GM12874 (cell line): ENCODE measurements around the gene KLHDC4.

ENCODE experiments used
- TF ChIP-seq, protein P1 (sequence below): IDR thresholded peaks from 2 replicates; pipeline ENCODE4 v1.5.1; 2011; ENCODE audit warnings: low read depth, mild to moderate bottlenecking, control low read depth, low read length, moderate library complexity; ENCODE audit not compliant: insufficient read depth

KLHDC4 gene

DNA sequence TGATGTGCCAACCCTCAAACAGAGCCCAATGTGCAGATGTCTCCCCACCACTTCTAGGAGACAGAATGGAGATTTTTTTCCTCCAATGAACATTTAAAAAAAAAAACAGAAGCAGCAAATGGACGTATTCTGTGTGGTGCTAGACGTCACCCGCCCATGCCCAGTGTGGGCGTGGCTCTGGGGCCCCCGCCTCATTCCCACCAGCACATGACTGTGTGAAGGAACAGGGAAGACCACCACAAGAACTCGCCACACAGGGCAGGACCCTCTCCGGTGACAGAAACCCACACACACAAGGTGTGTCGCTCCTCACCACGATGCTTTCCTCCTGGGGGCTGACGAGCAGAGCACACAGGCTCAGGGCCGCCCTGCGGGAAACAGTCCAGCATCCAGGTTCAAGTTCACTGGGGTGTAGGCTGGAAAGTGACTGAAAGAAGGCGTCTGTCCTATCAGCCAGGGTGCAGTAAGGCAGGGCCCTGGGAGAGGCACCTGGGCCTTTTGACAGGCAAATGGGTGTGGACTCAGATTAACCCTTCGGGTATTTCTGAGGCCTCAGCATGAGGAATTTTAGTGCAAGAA is 53.5 kb downstream of the KLHDC4 start:
- TF ChIP-seq, protein P1, sequence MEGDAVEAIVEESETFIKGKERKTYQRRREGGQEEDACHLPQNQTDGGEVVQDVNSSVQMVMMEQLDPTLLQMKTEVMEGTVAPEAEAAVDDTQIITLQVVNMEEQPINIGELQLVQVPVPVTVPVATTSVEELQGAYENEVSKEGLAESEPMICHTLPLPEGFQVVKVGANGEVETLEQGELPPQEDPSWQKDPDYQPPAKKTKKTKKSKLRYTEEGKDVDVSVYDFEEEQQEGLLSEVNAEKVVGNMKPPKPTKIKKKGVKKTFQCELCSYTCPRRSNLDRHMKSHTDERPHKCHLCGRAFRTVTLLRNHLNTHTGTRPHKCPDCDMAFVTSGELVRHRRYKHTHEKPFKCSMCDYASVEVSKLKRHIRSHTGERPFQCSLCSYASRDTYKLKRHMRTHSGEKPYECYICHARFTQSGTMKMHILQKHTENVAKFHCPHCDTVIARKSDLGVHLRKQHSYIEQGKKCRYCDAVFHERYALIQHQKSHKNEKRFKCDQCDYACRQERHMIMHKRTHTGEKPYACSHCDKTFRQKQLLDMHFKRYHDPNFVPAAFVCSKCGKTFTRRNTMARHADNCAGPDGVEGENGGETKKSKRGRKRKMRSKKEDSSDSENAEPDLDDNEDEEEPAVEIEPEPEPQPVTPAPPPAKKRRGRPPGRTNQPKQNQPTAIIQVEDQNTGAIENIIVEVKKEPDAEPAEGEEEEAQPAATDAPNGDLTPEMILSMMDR = no peak

DNA sequence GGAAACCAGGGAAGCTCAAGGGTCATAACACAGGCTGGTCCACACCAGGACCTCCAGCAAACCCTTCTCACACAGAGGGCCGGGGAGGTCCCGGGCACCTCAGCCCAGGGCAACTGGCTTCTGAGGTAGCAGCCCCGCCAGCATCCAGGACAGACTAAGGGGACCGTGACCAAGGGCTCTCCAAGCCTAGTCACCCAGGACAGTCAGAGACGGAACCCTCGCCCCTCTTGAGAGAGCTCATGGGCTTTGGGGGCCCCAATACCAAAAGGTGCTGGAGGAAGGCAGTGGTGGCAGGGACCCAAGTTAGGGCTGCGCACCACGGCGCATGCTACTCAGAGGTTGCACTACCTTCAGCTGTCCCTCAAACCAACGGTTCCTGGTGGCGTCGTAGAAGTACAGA is 54.9 kb downstream of the KLHDC4 start:
- TF ChIP-seq, protein P1 = no peak

DNA sequence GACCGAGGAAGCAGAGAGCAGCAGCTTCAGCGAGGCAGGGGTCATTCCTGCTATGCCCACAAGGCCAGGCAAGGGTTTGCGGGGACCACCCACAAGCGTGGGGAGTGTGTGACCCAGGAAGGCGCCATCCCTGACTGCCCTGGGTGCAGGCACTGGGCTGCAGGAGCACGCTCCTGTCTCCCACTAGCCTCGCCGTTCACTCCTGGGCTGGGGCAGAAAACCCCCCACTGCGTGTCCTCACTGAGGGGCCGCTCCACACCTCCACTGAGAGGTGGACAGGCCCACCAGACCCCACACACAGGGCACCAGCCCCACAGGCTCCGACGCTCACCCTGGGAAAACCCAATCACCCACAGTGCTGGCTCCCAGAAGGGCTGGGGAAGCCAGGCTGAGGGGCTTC is 56.1 kb downstream of the KLHDC4 start:
- TF ChIP-seq, protein P1 = no peak

DNA sequence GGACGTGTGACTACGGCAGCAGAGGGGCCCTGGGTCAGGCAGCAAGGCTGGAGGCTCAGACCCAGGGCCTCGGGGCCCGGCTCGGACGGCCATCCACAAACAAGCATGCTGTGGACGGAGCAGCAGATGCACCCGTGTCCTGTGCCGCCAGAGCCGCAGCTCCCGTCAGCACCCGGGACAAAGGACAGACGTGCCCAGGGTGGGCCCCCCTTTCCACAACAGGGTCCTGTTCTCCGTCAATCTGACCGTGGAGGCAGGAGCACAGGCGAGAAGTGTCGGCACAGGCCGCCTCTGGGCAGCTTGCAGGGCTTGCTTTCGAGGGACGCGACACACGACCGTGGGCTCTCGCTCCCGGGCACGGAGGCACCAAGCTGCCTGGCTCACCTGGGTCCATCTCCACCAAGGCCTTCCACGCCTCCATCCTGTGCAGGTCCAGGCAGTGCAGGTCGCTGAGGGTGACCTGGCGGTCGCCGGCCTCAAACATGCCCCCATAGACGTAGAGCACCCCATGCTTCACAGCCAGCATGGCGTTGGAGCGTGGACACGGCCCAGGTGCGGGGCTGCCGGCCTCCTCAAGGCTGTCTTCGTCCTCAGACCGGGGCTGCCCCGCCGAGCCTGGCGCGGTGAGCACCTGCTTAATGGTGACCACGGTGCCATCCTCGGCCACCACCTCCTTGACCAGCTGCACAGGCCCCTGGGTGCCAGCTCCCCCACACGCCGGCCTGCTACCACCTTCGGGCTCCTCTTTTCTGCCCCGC is 56.7 kb downstream of the KLHDC4 start:
- TF ChIP-seq, protein P1 = no peak

DNA sequence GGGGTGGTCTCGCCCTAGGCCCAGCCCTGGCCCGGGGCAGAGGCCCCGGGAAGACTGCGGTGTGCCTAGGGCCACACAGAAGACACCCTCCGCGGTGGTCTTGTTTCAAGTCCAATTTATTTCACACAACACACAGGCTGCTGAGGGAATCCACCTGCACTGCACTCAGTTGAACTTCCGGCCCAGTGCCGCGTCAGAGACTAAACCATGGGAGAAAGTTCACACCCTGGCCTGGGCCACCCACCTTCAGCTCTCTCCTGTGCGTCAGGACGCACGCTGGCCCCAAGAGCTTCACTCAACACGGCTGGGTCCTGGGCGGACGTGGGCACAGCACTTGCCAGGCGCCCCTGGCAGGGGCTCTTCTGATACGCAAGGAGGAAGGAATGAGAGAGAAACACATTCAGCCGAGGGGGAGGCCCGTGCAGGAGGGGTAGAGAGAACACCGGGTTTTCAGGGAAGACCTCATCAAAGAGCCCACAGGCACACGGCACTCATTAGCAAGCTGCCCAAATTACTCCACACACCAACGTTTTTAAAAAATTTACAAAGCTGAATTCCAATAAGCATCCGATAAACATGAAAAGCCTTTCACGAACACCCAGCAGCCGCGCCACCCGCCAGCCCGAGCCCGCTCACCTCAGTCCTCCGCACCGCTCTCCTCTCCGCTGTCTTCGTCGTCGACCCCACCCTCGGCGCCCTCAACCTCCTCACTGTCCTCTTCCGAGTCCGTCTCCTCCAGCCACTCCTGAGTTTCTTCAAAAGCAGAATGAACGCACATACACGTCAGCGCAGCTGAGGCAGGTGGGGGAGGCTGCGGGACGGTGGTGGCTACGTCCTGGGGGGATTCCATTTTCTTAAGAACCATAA is 57.8 kb downstream of the KLHDC4 start:
- TF ChIP-seq, protein P1 = no peak

DNA sequence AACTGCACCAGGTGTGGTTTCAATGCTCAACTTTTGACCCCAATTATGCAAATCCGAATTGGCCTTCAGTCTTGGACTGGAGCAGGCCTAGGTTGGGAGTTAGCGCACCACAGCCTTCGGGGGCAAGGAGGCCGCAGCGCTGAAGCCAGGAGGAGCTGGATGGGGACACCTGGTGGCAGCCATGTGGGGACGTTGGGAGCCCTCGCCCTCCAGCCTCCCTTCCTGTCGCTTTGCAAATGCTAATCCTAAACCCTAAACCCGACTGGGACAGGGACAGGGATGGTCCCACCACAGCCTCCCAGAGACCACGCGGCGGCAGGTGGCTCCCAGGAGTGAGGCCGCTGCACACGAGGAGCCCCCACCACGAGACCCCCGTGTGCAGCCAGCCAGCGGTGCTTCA is 58.7 kb downstream of the KLHDC4 start:
- TF ChIP-seq, protein P1 = no peak
